ELR (cell line): ENCODE data around the gene RGS3.
"Not testable (repeated sequence)": the region's sequence is repeated elsewhere in the genome, so short reads cannot be mapped to it uniquely, and the experiment has no call there.

Experiments used
- DNase-seq: peaks from one replicate; pipeline ENCODE4 v3.0.0-alpha.2; 2015; ENCODE audit warnings: low read depth

RGS3 gene

GRCh38 chr9:113463418-113464285 is at the start of gene RGS3:
TSS of gene RGS3 (plus strand) at chr9:113463727. CDS start at chr9:113463803, 76 bp downstream.
- DNase-seq, result no peak

GRCh38 chr9:113416149-113416721 is 47.3 kb upstream of the RGS3 start:
- no peak for DNase-seq

- no peak for DNase-seq
Observed at GRCh38 chr9:113417370-113417769, 46.2 kb upstream of the RGS3 start.

GRCh38 chr9:113421726-113422125 is 41.8 kb upstream of the RGS3 start:
- DNase-seq, result no peak

- DNase-seq, result no peak
Observed at GRCh38 chr9:113425072-113425471, 38.5 kb upstream of the RGS3 start.

- no peak for DNase-seq
Observed at GRCh38 chr9:113426701-113427100, 36.8 kb upstream of the RGS3 start.

DNA sequence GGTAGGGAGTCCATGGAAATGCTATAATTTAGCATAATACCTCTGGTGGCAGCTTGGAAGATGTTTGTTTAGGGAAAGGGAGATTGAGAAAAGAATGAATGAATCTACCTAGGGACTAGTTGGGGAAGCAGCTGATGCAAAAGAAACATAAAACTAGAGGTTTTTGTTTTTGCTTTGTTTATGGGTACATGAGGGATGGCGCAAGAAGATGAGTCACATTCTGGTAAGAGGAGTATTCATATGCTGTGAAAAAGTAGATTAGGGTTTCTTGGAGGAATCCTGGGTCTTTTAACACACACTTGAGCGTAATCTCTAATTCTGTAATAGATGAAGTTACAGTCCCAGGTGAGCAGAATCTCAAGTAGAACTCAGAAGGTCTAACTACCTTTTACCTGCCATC is 35.9 kb upstream of the RGS3 start:
- DNase-seq, result peak; percentile 48

DNA sequence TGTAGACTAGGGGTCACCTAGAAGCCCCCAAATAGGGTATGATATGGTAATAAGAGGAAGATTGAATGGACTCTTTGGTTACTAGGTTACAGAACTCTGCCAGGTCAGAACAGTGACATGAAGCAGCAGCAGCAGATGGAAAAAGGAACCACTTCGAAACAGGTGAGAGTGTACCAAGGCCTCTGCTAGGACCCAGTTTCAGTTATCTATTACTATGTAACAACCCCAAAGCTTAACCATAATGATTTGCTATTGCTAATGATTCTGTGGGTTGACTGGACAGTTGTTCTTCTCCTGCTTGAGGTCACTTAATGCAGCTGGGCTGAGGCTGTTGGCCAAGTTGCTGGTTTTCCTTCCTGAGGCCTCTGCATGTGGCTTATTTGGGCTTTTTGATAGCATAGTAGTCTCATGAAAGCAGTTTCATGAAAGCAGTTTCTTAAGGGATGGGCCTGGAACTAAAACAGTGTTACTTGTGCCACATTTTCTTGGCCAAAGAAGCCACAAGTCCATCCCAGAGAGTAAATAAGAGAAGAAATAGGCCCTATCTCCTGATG is 35.4 kb upstream of the RGS3 start:
- no peak for DNase-seq

GRCh38 chr9:113431191-113431590 is 32.3 kb upstream of the RGS3 start:
- no peak for DNase-seq

DNA sequence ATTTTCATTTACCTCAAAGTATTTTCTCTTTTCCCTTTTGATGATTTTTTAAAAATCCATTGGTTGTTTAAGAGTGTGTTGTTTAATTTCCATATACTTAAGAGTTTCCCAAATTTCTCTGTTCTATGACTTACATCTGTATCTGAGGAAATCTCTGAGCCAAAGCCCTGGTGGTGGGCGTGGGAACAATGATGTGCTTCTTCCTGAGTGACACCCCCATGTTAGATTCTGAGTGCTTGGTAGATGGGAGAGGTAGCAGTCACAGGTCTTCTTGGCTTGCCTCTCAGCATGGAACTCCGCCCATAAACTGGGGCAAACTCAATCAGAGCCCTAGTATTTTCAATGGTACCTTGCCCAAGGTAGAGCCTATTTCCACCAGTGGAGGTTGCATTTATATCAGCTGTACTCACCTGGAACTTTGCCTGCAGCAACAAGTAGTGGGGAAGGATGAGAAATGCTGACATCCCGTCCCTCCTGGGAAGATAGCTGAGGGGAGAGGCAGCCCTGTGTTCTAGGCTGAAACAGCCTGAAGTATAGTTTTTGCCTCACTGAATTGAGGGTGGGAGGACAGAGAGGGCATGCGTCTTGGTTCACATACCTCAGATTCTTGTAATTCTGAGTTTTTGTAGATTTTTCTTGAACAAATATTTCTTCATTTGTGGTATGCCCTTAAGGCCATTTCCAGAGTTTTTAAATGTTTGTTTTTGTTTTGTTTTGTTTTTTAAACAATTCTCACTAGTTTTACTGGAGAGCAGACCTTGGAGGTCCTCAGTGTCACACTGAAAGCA is 26.6 kb upstream of the RGS3 start:
- peak; percentile 6 for DNase-seq

DNA sequence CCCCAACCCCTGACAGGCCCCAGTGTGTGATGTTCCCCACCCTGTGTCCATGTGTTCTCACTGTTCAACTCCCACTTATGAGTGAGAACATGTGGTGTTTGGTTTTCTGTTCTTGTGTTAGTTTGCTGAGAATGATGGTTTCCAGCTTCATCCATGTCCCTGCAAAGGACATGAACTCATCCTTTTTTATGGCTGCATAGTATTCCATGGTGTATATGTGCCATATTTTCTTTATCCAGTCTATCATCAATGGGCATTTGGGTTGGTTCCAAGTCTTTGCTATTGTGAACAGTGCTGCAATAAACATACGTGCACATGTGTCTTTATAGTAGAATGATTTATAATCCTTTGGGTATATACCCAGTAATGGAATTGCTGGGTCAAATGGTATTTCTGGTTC is 25.8 kb upstream of the RGS3 start:
- DNase-seq, result not testable (repeated sequence)

GRCh38 chr9:113444736-113445135 is 18.8 kb upstream of the RGS3 start:
- no peak for DNase-seq

DNA sequence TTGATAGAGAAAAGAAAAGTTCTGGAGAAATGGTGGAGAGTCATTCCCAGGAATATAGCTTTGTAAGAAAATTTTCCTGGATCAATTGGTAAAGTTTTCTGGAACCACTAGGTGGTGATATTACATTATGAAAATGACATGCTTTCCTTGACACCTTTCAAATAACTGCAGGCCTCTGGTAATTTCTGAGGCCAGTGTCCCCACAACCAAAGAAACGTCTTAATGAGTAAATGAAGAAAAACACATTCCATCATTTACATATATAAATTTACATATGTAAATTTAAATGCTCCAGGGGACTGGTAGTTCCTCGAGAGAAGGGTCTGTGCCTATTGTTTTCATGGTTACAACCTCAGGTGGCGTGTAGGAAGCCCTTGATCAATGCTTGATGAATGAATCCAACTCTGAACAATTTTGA is 17.2 kb upstream of the RGS3 start:
- DNase-seq, result peak; percentile 68

DNA sequence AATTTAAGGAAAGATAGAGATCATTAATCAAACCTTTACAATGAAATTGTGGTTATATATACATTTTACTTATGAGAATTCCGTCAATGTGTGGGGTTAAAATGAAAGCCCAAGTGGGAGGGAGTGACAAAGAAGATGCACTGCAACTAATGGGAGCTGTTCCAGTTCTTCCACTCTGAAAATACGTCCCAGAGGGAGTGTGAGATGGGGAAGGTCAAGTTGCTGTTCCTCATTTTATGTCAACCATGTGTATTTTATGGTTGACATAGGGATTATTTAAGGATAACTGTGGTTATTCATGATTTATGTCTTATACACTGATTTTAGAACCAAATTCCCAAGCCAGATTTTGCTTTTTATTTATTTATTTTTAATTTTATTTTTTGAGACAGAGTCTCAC is 14.2 kb upstream of the RGS3 start:
- no peak for DNase-seq

- no peak for DNase-seq
Observed at GRCh38 chr9:113452113-113452605, 11.4 kb upstream of the RGS3 start.

- DNase-seq, result peak; percentile 81
Observed at GRCh38 chr9:113454914-113455761, 8.4 kb upstream of the RGS3 start.

GRCh38 chr9:113456235-113456634 is 7.3 kb upstream of the RGS3 start:
- DNase-seq, result peak; percentile 36

DNA sequence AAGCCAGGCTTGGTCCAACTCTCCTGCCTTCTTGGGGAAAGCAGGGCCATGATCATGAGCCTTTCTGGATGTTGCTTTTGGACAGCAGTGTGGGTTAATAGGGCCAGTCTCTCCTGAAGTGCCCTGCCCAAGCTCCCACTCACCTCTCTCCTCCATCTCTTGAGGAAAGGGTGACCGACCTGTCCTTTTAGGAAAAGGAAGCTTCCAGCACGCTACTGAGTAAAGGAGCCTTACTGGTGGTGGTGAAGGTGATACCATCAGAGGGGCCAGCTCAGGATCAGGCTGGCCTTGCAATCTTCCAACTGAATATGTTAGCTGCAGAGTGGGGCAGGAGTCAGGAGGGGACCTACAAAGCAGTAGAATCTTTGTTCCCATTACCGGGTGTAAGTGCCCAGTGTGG is 2.2 kb upstream of the RGS3 start:
- DNase-seq, result no peak

DNA sequence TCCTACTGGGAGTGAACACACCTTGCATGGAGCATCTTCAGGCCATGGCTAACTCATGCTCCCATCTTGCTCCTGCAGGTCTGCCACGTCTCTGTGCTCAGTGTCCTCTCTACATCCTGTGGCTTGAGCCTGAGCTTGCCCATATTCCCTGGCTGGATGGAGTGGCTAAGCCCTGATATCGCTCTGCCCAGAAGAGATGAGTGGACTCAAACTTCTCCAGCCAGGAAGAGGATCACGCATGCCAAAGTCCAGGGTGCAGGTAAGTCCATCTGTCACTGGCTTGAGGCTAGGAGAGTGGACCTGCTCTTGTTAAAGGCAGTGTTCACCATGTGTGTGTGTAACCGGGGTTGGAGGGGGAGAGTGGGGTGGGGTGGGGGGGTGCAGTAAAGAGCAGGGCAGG is 1.6 kb upstream of the RGS3 start:
- DNase-seq, result no peak

DNA sequence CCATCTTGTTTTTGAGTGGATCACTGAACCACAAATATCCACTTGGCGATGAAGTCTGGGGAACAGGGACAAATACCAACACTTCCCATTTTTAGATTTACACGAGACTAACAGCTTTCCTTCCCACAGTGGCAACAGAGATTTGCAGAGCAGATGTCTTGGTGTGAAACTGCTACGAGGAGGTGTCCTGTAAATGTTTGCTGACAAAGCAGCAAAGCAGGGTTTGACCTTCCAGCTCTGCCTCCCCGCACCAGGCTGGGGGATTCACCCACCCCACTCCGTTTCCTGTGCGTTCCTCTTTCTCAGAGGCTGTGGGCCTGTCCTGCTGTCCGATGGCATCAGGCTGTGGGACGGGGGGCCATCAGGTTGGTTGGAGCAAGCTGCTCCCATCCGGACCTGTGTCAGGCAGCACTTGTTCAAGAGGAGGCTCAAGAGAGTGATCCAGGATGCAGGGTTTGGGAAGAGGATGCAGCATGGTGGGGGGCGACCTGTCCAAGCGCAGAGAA is 693 bp upstream of the RGS3 start:
- no peak for DNase-seq

DNA sequence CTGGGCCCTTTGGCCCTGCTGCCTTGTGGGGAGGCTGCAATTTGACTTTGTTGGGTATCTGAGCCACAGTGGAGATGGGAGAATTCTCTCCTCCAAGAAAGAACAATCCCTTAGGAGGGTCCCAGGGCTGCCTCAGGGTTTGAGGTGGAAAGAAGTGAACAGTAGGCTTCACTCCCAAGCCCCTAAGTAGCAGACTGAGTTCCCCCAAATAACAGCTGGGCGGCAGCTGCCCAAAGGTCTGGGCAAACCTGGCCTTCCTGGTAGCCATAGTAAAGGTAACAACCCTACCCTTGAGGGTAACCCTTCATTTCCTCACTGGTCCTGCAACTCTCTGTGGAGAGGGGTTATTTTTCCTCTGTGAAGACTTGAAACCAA is 746 bp downstream of the RGS3 start:
- DNase-seq, result no peak
